WTC11 (cell line): ENCODE data around the gene GNG4. TPM values are rescaled to one million over a fixed set of nuclear protein-coding genes. Genes with fewer than 3 reads are reported as not detected.
A peak's percentile ranks its signal among the peaks of the same experiment; 100 is the strongest.

Experiments
- ATAC-seq: fragments of 200-7000 bp; cut with Tn5 transposase; 2 replicates; pipeline ENCODE4 v1.10.0; 2021; ENCODE audit warnings: mild to moderate bottlenecking, moderate library complexity
- CTCF ChIA-PET: fragments of 300-600 bp; sonication (Branson Sonifier 250); formaldehyde crosslinking; loops from one replicate; lab custom pipeline; 2021; ENCODE audit warnings: antibody characterized with exemption; lab: Charles Lee
- POLR2A ChIA-PET: fragments of 350-600 bp; sonication (Branson Sonifier 250); formaldehyde crosslinking; loops from one replicate; lab custom pipeline; 2021; ENCODE audit warnings: antibody characterized with exemption; lab: Charles Lee
- DNase-seq: peaks from one replicate; pipeline ENCODE4 v3.0.0; 2021; ENCODE audit warnings: low spot score
- H3K27ac Mint-ChIP-seq: 2 replicates; pipeline ENCODE4 v1.8.0; 2021; ENCODE audit warnings: mixed read lengths
- H3K27me3 Mint-ChIP-seq: 2 replicates; pipeline ENCODE4 v1.8.0; 2021; ENCODE audit warnings: low read depth, mild to moderate bottlenecking, moderate library complexity, mixed read lengths
- H3K36me3 Mint-ChIP-seq: 2 replicates; pipeline ENCODE4 v1.8.0; 2021; ENCODE audit warnings: mixed read lengths
- H3K4me1 Mint-ChIP-seq: 2 replicates; pipeline ENCODE4 v1.8.0; 2022; ENCODE audit warnings: mixed read lengths
- H3K4me3 Mint-ChIP-seq: 2 replicates; pipeline ENCODE4 v1.8.0; 2021; ENCODE audit warnings: mild to moderate bottlenecking, moderate library complexity, mixed read lengths
- H3K9me3 Mint-ChIP-seq: 2 replicates; pipeline ENCODE4 v1.8.0; 2021; ENCODE audit warnings: mixed read lengths
- ATF1 ChIP-seq: sonication (generic); formaldehyde crosslinking; IDR thresholded peaks from 2 replicates; pipeline ENCODE4 v1.8.1; 2023; ENCODE audit warnings: mild to moderate bottlenecking, moderate library complexity, missing genetic modification reagents
- EMX1 ChIP-seq: fragments of 250-450 bp; sonication (Bioruptor Pico); IDR thresholded peaks from 2 replicates; pipeline ENCODE4 v1.8.0; 2021; ENCODE audit warnings: mild to moderate bottlenecking
- GABPB1 ChIP-seq: sonication (generic); formaldehyde crosslinking; IDR thresholded peaks from 2 replicates; pipeline ENCODE4 v1.8.1; 2023; ENCODE audit warnings: mild to moderate bottlenecking, missing genetic modification reagents
- JUN ChIP-seq: sonication (generic); formaldehyde crosslinking; IDR thresholded peaks from 2 replicates; pipeline ENCODE4 v1.8.0; 2023; ENCODE audit warnings: mild to moderate bottlenecking, missing genetic modification reagents
- NFE2L1 ChIP-seq: sonication (generic); formaldehyde crosslinking; IDR thresholded peaks from 2 replicates; pipeline ENCODE4 v1.8.1; 2023; ENCODE audit warnings: missing genetic modification reagents
- total RNA-seq: library from RNA; stranded (reverse); gene quantifications from 3 replicates; pipeline ENCODE4 v1.2.3, GENCODE V29; 2021
- TF ChIP-seq, protein P1 (sequence below): sonication (generic); formaldehyde crosslinking; IDR thresholded peaks from 2 replicates; pipeline ENCODE4 v1.8.0; 2022; ENCODE audit warnings: mild to moderate bottlenecking, missing genetic modification reagents
- TF ChIP-seq, protein P2 (sequence below): sonication (generic); formaldehyde crosslinking; IDR thresholded peaks from 2 replicates; pipeline ENCODE4 v1.8.1; 2023; ENCODE audit warnings: mild to moderate bottlenecking, missing genetic modification reagents, moderate library complexity
- TF ChIP-seq, protein P3 (sequence below): fragments of 200-600 bp; IDR thresholded peaks from 2 replicates; pipeline ENCODE4 v1.8.0; 2022; ENCODE audit warnings: antibody characterized with exemption
- TF ChIP-seq, protein P4 (sequence below): fragments of 250-450 bp; sonication (Bioruptor Pico); IDR thresholded peaks from 2 replicates; pipeline ENCODE4 v1.9.0; 2021; ENCODE audit warnings: moderate library complexity, mild to moderate bottlenecking, inconsistent platforms, borderline replicate concordance
- TF ChIP-seq, protein P5 (sequence below): sonication (generic); formaldehyde crosslinking; IDR thresholded peaks from 2 replicates; pipeline ENCODE4 v1.8.0; 2023; ENCODE audit warnings: mild to moderate bottlenecking, missing genetic modification reagents
- TF ChIP-seq, protein P6 (sequence below): fragments of 250-450 bp; sonication (Bioruptor Pico); IDR thresholded peaks from 2 replicates; pipeline ENCODE4 v1.9.0; 2021; ENCODE audit warnings: mild to moderate bottlenecking, borderline replicate concordance
- TF ChIP-seq, protein P7 (sequence below): sonication (generic); formaldehyde crosslinking; IDR thresholded peaks from 2 replicates; pipeline ENCODE4 v1.8.0; 2022; ENCODE audit warnings: mild to moderate bottlenecking, missing genetic modification reagents

Gene GNG4
- total RNA-seq, 1 experiment from 2014 or later, result 38.3 TPM

DNA sequence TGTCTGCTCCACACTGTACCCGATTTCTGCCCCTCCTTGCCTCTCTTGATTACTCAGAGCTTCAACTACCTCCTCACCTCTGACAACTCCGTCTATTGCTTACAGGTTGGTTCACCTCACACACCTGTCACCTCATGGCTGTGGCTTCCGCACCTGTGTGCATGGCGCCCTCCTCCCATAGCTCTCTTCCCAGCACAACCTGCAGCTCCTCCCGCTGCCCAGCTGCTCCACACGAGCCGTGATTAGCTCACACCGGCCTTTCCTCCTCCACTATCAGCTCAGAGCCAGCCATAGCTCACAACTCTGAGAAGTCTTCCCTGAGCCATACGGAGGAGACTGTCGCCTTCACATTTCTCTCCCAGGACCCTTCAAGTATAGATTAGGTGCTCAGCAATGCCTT lies 67.5 kb downstream of the GNG4 start:
- Mint-ChIP-seq H3K36me3 (peaks cover 48% of the 10 kb centered on the region), H3K27ac (peak overlapping the region; percentile 20; the same call in 1 of the 2 replicates), H3K4me3 (no peak overlapping the region), H3K9me3 (peaks cover 20% of the 10 kb centered on the region)
- no peak for ATAC-seq
- no peak for DNase-seq
- POLR2A ChIA-PET, result interaction anchor here (1.3 kb wide), 1 partner anchor 77 kb away, joined by 5 read pairs; no protein-coding TSS in a partner anchor
- TF ChIP-seq NFE2L1 (CRISPR knock-in tag) (no peak), GABPB1 (CRISPR knock-in tag) (no peak), ATF1 (CRISPR knock-in tag) (no peak), EMX1 (no peak), JUN (CRISPR knock-in tag) (no peak)
- TF ChIP-seq, protein P1, sequence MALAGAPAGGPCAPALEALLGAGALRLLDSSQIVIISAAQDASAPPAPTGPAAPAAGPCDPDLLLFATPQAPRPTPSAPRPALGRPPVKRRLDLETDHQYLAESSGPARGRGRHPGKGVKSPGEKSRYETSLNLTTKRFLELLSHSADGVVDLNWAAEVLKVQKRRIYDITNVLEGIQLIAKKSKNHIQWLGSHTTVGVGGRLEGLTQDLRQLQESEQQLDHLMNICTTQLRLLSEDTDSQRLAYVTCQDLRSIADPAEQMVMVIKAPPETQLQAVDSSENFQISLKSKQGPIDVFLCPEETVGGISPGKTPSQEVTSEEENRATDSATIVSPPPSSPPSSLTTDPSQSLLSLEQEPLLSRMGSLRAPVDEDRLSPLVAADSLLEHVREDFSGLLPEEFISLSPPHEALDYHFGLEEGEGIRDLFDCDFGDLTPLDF (CRISPR knock-in tag), result no peak
- TF ChIP-seq, protein P2, sequence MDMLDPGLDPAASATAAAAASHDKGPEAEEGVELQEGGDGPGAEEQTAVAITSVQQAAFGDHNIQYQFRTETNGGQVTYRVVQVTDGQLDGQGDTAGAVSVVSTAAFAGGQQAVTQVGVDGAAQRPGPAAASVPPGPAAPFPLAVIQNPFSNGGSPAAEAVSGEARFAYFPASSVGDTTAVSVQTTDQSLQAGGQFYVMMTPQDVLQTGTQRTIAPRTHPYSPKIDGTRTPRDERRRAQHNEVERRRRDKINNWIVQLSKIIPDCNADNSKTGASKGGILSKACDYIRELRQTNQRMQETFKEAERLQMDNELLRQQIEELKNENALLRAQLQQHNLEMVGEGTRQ (CRISPR knock-in tag), result no peak
- TF ChIP-seq, protein P3, sequence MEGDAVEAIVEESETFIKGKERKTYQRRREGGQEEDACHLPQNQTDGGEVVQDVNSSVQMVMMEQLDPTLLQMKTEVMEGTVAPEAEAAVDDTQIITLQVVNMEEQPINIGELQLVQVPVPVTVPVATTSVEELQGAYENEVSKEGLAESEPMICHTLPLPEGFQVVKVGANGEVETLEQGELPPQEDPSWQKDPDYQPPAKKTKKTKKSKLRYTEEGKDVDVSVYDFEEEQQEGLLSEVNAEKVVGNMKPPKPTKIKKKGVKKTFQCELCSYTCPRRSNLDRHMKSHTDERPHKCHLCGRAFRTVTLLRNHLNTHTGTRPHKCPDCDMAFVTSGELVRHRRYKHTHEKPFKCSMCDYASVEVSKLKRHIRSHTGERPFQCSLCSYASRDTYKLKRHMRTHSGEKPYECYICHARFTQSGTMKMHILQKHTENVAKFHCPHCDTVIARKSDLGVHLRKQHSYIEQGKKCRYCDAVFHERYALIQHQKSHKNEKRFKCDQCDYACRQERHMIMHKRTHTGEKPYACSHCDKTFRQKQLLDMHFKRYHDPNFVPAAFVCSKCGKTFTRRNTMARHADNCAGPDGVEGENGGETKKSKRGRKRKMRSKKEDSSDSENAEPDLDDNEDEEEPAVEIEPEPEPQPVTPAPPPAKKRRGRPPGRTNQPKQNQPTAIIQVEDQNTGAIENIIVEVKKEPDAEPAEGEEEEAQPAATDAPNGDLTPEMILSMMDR, result no peak
- TF ChIP-seq, protein P4, sequence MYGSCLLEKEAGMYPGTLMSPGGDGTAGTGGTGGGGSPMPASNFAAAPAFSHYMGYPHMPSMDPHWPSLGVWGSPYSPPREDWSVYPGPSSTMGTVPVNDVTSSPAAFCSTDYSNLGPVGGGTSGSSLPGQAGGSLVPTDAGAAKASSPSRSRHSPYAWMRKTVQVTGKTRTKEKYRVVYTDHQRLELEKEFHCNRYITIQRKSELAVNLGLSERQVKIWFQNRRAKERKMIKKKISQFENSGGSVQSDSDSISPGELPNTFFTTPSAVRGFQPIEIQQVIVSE (CRISPR knock-in tag), result no peak
- TF ChIP-seq, protein P5, sequence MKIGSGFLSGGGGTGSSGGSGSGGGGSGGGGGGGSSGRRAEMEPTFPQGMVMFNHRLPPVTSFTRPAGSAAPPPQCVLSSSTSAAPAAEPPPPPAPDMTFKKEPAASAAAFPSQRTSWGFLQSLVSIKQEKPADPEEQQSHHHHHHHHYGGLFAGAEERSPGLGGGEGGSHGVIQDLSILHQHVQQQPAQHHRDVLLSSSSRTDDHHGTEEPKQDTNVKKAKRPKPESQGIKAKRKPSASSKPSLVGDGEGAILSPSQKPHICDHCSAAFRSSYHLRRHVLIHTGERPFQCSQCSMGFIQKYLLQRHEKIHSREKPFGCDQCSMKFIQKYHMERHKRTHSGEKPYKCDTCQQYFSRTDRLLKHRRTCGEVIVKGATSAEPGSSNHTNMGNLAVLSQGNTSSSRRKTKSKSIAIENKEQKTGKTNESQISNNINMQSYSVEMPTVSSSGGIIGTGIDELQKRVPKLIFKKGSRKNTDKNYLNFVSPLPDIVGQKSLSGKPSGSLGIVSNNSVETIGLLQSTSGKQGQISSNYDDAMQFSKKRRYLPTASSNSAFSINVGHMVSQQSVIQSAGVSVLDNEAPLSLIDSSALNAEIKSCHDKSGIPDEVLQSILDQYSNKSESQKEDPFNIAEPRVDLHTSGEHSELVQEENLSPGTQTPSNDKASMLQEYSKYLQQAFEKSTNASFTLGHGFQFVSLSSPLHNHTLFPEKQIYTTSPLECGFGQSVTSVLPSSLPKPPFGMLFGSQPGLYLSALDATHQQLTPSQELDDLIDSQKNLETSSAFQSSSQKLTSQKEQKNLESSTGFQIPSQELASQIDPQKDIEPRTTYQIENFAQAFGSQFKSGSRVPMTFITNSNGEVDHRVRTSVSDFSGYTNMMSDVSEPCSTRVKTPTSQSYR, result no peak
- TF ChIP-seq, protein P6, sequence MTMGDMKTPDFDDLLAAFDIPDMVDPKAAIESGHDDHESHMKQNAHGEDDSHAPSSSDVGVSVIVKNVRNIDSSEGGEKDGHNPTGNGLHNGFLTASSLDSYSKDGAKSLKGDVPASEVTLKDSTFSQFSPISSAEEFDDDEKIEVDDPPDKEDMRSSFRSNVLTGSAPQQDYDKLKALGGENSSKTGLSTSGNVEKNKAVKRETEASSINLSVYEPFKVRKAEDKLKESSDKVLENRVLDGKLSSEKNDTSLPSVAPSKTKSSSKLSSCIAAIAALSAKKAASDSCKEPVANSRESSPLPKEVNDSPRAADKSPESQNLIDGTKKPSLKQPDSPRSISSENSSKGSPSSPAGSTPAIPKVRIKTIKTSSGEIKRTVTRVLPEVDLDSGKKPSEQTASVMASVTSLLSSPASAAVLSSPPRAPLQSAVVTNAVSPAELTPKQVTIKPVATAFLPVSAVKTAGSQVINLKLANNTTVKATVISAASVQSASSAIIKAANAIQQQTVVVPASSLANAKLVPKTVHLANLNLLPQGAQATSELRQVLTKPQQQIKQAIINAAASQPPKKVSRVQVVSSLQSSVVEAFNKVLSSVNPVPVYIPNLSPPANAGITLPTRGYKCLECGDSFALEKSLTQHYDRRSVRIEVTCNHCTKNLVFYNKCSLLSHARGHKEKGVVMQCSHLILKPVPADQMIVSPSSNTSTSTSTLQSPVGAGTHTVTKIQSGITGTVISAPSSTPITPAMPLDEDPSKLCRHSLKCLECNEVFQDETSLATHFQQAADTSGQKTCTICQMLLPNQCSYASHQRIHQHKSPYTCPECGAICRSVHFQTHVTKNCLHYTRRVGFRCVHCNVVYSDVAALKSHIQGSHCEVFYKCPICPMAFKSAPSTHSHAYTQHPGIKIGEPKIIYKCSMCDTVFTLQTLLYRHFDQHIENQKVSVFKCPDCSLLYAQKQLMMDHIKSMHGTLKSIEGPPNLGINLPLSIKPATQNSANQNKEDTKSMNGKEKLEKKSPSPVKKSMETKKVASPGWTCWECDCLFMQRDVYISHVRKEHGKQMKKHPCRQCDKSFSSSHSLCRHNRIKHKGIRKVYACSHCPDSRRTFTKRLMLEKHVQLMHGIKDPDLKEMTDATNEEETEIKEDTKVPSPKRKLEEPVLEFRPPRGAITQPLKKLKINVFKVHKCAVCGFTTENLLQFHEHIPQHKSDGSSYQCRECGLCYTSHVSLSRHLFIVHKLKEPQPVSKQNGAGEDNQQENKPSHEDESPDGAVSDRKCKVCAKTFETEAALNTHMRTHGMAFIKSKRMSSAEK (CRISPR knock-in tag), result no peak
- TF ChIP-seq, protein P7, sequence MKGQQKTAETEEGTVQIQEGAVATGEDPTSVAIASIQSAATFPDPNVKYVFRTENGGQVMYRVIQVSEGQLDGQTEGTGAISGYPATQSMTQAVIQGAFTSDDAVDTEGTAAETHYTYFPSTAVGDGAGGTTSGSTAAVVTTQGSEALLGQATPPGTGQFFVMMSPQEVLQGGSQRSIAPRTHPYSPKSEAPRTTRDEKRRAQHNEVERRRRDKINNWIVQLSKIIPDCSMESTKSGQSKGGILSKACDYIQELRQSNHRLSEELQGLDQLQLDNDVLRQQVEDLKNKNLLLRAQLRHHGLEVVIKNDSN, result no peak
- TF ChIP-seq, all 79 proteins: peak for 0
- CTCF ChIA-PET, result interaction anchor here (2.3 to 2.5 kb wide), 2 partner anchors 19 to 77 kb away, joined by 8 to 25 read pairs; partner anchors contain the start of gene B3GALNT2
- H3K4me1 Mint-ChIP-seq, result peaks cover 3% of the 10 kb centered on the region; the same call in 1 of the 2 replicates
- H3K27me3 Mint-ChIP-seq, result no peaks in the 10 kb centered on the region; the same call in 1 of the 2 replicates
